Neural cell (in vitro differentiated cells): ENCODE measurements around the gene PLCL2. TPM values are rescaled to one million over a fixed set of nuclear protein-coding genes. Genes with fewer than 3 reads are reported as not detected.

Experiments used
- H2AFZ ChIP-seq: fragments of 200-600, 300-800 bp; sonication (generic), shearing (Covaris generic); 2 replicates; pipeline ENCODE4 v1.6.0; 2014; ENCODE audit warnings: low read depth, mild to moderate bottlenecking, antibody characterized with exemption, low read length, moderate library complexity
- H3F3A ChIP-seq: fragments of 200-600 bp; shearing (Covaris generic); 2 replicates; pipeline ENCODE4 v1.6.1; 2016; ENCODE audit warnings: mild to moderate bottlenecking, moderate library complexity, mixed read lengths, antibody characterized with exemption, low read length; ENCODE audit not compliant: insufficient read depth, poor library complexity, severe bottlenecking
- H3K27ac ChIP-seq: fragments of 200-600, 300-800 bp; sonication (generic), shearing (Covaris generic); 2 replicates; pipeline ENCODE4 v1.5.1; 2014; ENCODE audit warnings: mild to moderate bottlenecking, low read length, moderate library complexity
- H3K27me3 ChIP-seq: fragments of 300-800, 200-600 bp; sonication (generic), shearing (Covaris generic); 2 replicates; pipeline ENCODE4 v1.6.0; 2014; ENCODE audit warnings: mild to moderate bottlenecking, low read depth, low read length, moderate library complexity; ENCODE audit not compliant: insufficient read depth
- H3K36me3 ChIP-seq: fragments of 300-800, 200-600 bp; sonication (generic), shearing (Covaris generic); 2 replicates; pipeline ENCODE4 v1.5.1; 2014; ENCODE audit warnings: mild to moderate bottlenecking, antibody characterized with exemption, low read length, moderate library complexity; ENCODE audit not compliant: insufficient read depth
- H3K4me2 ChIP-seq: fragments of 300-800, 200-600 bp; sonication (generic), shearing (Covaris generic); 2 replicates; pipeline ENCODE4 v1.6.0; 2014; ENCODE audit warnings: mild to moderate bottlenecking, low read length
- H3K4me3 ChIP-seq: fragments of 300-800, 200-600 bp; sonication (generic), shearing (Covaris generic); 2 replicates; pipeline ENCODE4 v1.5.1; 2014; ENCODE audit warnings: mild to moderate bottlenecking, low read length, moderate library complexity
- H3K79me2 ChIP-seq: fragments of 200-600 bp; shearing (Covaris generic); replicated peaks from 2 replicates; pipeline ENCODE4 v1.6.0; 2014; ENCODE audit warnings: mild to moderate bottlenecking, low read length, moderate library complexity; ENCODE audit not compliant: insufficient read depth
- H3K9ac ChIP-seq: fragments of 300-800, 200-600 bp; sonication (generic), shearing (Covaris generic); 2 replicates; pipeline ENCODE4 v1.6.1; 2016; ENCODE audit warnings: mild to moderate bottlenecking, low read length, mixed read lengths
- H3K9me2 ChIP-seq: fragments of 200-600 bp; shearing (Covaris generic); 2 replicates; pipeline ENCODE4 v1.6.1; 2016; ENCODE audit warnings: mild to moderate bottlenecking, low read length, mixed read lengths; ENCODE audit not compliant: insufficient read depth
- H3K9me3 ChIP-seq: fragments of 200-600, 300-800 bp; sonication (generic), shearing (Covaris generic); 2 replicates; pipeline ENCODE4 v1.6.1; 2016; ENCODE audit warnings: mild to moderate bottlenecking, mixed run types, low read length, moderate library complexity, mixed read lengths
- H4K20me1 ChIP-seq: fragments of 200-600 bp; shearing (Covaris generic); 2 replicates; pipeline ENCODE4 v1.6.1; 2016; ENCODE audit warnings: mild to moderate bottlenecking, mixed run types; ENCODE audit not compliant: insufficient read depth
- EP300 ChIP-seq: fragments of 450-650 bp; conservative IDR thresholded peaks from 2 replicates; pipeline ENCODE4 v1.6.1; 2014; ENCODE audit warnings: antibody characterized with exemption, mild to moderate bottlenecking, moderate library complexity; ENCODE audit not compliant: poor library complexity, severe bottlenecking
- EZH2 ChIP-seq: fragments of 200-600, 300-800 bp; shearing (Covaris generic), sonication (generic); IDR thresholded peaks from 2 replicates; pipeline ENCODE4 v1.6.1; 2014; ENCODE audit warnings: antibody characterized with exemption, low read length, borderline replicate concordance, mild to moderate bottlenecking; ENCODE audit not compliant: insufficient read depth, poor library complexity, severe bottlenecking
- MXI1 ChIP-seq: fragments of 450-650 bp; conservative IDR thresholded peaks from 2 replicates; pipeline ENCODE4 v1.6.1; 2014; ENCODE audit warnings: antibody characterized with exemption, mild to moderate bottlenecking; ENCODE audit not compliant: poor library complexity, severe bottlenecking
- POLR2AphosphoS5 ChIP-seq: IDR thresholded peaks from 2 replicates; pipeline ENCODE4 v1.6.1; 2012
- RAD21 ChIP-seq: fragments of 450-650 bp; conservative IDR thresholded peaks from 2 replicates; pipeline ENCODE4 v1.6.1; 2014; ENCODE audit warnings: antibody characterized with exemption, mild to moderate bottlenecking, moderate library complexity
- SMC3 ChIP-seq: fragments of 450-650 bp; conservative IDR thresholded peaks from 2 replicates; pipeline ENCODE4 v1.6.1; 2014; ENCODE audit warnings: antibody characterized with exemption, mild to moderate bottlenecking, moderate library complexity; ENCODE audit not compliant: poor library complexity
- TAF1 ChIP-seq: IDR thresholded peaks from 2 replicates; pipeline ENCODE4 v1.6.1; 2012; ENCODE audit warnings: low read depth
- polyA plus RNA-seq: library from polyadenylated mRNA; depleted of rRNA; stranded (reverse); fragments of >200 nt; gene quantifications from 2 replicates; pipeline ENCODE4 v1.2.3, GENCODE V29; 2014
- TF ChIP-seq, protein P1 (sequence below): IDR thresholded peaks from 2 replicates; pipeline ENCODE4 v1.6.1; 2012; ENCODE audit warnings: borderline replicate concordance
- TF ChIP-seq, protein P2 (sequence below): fragments of 450-650 bp; IDR thresholded peaks from 2 replicates; pipeline ENCODE4 v1.5.1; 2014; ENCODE audit warnings: antibody characterized with exemption, mild to moderate bottlenecking, moderate library complexity; ENCODE audit not compliant: poor library complexity, severe bottlenecking

The PLCL2 gene
- polyA plus RNA-seq, 1 donor from 2014 or later: 69.8 TPM

DNA sequence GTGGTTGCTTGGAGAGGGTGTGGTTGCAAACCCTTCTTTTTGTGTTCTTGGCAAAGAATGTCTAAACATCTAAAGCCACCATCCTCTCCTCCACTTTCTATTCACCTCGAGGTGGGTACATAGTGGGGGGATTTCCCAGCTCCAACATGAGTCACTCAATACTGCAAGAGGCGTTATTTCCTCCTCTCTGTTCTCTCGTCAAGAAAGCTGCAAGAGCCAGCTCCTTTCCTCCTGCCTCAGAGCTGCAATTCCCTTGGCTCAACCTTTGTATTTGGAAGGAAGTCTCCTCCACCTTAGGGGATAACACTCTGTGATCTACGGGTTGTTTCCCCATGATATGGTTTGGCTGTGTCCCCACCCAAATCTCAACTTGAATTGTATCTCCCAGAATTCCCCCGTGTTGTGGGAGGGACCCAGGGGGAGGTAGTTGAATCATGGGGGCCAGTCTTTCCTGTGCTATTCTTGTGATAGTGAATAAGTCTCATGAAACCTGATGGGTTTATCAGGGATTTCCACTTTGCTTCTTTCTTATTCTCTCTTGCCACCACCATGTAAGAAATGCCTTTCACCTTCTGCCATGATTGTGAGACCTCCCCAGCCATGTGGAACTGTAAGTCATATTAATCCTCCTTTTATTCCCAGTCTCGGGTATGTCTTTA, 138.4 kb downstream of the PLCL2 start:
- Histone ChIP-seq H3K27ac (no peak overlapping the region), H4K20me1 (no peaks in the 10 kb centered on the region), H3K79me2 (peaks cover 11% of the 10 kb centered on the region), H3K9ac (no peak overlapping the region), H3F3A (no peaks in the 10 kb centered on the region), H2AFZ (no peak overlapping the region), H3K4me3 (no peak overlapping the region), H3K27me3 (no peaks in the 10 kb centered on the region), H3K9me2 (no peaks in the 10 kb centered on the region), H3K4me2 (no peak overlapping the region), H3K36me3 (no peaks in the 10 kb centered on the region), H3K9me3 (no peaks in the 10 kb centered on the region)
- TF ChIP-seq TAF1: no peak
- TF ChIP-seq SMC3: no peak
- no peak for TF ChIP-seq POLR2AphosphoS5

DNA sequence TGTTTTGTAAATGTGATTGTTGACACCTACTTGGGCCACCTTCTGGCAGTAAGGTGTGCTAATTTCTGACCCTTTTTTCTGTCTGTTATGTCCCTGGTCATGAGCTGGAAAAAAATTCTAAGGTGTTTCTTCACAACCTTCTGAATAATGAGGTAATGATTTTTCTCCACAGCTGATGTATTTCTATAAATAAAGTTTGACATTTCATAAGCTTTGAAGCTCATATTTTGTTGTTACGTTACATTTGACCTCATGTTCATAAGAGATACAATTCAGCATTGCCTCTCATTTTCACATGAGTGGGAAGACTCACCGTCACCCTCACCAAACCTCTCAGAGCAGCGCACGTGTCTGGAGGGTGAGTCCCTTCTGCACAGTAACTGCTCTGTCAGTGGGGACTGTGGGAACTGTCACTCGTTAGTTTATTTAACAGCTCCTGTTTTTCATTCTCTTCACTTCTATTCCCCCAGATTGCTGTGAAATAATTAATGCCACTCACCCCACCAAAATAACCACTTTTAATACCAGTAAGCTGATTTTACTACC, 140.9 kb downstream of the PLCL2 start:
- Histone ChIP-seq H4K20me1 (no peaks in the 10 kb centered on the region), H2AFZ (no peak overlapping the region), H3K4me2 (no peak overlapping the region), H3K27ac (no peak overlapping the region), H3K9me3 (no peaks in the 10 kb centered on the region), H3F3A (no peaks in the 10 kb centered on the region), H3K9ac (no peak overlapping the region), H3K4me3 (no peak overlapping the region), H3K9me2 (no peaks in the 10 kb centered on the region), H3K27me3 (no peaks in the 10 kb centered on the region), H3K79me2 (peaks cover 4% of the 10 kb centered on the region), H3K36me3 (no peaks in the 10 kb centered on the region)
- TF ChIP-seq, protein P1, sequence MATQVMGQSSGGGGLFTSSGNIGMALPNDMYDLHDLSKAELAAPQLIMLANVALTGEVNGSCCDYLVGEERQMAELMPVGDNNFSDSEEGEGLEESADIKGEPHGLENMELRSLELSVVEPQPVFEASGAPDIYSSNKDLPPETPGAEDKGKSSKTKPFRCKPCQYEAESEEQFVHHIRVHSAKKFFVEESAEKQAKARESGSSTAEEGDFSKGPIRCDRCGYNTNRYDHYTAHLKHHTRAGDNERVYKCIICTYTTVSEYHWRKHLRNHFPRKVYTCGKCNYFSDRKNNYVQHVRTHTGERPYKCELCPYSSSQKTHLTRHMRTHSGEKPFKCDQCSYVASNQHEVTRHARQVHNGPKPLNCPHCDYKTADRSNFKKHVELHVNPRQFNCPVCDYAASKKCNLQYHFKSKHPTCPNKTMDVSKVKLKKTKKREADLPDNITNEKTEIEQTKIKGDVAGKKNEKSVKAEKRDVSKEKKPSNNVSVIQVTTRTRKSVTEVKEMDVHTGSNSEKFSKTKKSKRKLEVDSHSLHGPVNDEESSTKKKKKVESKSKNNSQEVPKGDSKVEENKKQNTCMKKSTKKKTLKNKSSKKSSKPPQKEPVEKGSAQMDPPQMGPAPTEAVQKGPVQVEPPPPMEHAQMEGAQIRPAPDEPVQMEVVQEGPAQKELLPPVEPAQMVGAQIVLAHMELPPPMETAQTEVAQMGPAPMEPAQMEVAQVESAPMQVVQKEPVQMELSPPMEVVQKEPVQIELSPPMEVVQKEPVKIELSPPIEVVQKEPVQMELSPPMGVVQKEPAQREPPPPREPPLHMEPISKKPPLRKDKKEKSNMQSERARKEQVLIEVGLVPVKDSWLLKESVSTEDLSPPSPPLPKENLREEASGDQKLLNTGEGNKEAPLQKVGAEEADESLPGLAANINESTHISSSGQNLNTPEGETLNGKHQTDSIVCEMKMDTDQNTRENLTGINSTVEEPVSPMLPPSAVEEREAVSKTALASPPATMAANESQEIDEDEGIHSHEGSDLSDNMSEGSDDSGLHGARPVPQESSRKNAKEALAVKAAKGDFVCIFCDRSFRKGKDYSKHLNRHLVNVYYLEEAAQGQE: no peak
- TF ChIP-seq SMC3: no peak
- TF ChIP-seq TAF1: no peak
- no peak for TF ChIP-seq RAD21
- TF ChIP-seq, protein P2, sequence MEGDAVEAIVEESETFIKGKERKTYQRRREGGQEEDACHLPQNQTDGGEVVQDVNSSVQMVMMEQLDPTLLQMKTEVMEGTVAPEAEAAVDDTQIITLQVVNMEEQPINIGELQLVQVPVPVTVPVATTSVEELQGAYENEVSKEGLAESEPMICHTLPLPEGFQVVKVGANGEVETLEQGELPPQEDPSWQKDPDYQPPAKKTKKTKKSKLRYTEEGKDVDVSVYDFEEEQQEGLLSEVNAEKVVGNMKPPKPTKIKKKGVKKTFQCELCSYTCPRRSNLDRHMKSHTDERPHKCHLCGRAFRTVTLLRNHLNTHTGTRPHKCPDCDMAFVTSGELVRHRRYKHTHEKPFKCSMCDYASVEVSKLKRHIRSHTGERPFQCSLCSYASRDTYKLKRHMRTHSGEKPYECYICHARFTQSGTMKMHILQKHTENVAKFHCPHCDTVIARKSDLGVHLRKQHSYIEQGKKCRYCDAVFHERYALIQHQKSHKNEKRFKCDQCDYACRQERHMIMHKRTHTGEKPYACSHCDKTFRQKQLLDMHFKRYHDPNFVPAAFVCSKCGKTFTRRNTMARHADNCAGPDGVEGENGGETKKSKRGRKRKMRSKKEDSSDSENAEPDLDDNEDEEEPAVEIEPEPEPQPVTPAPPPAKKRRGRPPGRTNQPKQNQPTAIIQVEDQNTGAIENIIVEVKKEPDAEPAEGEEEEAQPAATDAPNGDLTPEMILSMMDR: no peak
- TF ChIP-seq EZH2: no peak
- TF ChIP-seq EP300: no peak
- no peak for TF ChIP-seq POLR2AphosphoS5
- no peak for TF ChIP-seq MXI1
